Measurements from ENCODE around the gene PLCB2.

Gene PLCB2, protein sequence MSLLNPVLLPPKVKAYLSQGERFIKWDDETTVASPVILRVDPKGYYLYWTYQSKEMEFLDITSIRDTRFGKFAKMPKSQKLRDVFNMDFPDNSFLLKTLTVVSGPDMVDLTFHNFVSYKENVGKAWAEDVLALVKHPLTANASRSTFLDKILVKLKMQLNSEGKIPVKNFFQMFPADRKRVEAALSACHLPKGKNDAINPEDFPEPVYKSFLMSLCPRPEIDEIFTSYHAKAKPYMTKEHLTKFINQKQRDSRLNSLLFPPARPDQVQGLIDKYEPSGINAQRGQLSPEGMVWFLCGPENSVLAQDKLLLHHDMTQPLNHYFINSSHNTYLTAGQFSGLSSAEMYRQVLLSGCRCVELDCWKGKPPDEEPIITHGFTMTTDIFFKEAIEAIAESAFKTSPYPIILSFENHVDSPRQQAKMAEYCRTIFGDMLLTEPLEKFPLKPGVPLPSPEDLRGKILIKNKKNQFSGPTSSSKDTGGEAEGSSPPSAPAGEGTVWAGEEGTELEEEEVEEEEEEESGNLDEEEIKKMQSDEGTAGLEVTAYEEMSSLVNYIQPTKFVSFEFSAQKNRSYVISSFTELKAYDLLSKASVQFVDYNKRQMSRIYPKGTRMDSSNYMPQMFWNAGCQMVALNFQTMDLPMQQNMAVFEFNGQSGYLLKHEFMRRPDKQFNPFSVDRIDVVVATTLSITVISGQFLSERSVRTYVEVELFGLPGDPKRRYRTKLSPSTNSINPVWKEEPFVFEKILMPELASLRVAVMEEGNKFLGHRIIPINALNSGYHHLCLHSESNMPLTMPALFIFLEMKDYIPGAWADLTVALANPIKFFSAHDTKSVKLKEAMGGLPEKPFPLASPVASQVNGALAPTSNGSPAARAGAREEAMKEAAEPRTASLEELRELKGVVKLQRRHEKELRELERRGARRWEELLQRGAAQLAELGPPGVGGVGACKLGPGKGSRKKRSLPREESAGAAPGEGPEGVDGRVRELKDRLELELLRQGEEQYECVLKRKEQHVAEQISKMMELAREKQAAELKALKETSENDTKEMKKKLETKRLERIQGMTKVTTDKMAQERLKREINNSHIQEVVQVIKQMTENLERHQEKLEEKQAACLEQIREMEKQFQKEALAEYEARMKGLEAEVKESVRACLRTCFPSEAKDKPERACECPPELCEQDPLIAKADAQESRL

GRCh38 chr15:40307421-40308211, at the start of gene PLCB2:
PLCB2 (minus strand) TSS chr15:40307935; CDS start chr15:40307672, 263 bp downstream.
- peak; percentile 85 for DNase-seq

DNA sequence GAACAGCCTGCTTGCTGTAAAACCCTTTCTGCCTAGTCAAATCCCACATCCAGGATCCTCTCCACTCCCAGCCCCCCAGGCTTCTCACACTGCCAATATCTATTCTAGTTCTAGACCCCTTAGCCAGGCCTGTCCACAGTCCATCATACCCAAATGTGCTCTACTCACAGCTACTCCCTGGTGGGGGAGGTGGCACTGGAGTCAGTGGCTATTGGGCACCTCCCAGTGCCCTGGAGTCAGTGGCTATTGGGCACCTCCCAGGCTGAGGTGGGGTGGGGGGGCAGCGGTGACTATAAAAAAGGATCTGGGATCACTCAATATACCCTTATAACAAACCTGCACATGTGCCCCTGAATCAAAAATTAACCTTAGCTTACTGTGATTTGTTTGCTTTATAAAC, 49.5 kb upstream of the PLCB2 start:
- DNase-seq = no peak

GRCh38 chr15:40355976-40356585, 48.3 kb upstream of the PLCB2 start:
- no peak for DNase-seq

GRCh38 chr15:40354408-40355171, 46.9 kb upstream of the PLCB2 start:
- no peak for DNase-seq

DNA sequence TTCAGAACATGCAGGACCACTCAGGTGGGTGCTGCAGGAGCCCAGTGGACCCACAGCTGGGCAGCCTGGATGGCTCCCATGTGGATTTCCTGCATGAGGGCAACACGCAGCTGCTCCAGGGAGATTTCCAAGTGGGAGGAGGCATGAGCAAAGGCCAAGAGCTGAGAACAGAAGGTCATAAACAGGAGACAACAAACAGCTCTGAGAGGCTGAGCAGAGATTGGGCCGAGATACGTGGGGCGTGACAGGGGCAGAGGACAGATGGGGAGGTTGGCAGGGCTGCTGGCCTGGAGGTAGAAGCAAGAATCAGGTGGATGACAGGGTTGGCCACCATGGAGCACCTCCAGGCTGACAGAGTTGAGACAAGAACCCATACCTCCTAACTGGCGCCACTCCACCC, 46.0 kb upstream of the PLCB2 start:
- DNase-seq = no peak

DNA sequence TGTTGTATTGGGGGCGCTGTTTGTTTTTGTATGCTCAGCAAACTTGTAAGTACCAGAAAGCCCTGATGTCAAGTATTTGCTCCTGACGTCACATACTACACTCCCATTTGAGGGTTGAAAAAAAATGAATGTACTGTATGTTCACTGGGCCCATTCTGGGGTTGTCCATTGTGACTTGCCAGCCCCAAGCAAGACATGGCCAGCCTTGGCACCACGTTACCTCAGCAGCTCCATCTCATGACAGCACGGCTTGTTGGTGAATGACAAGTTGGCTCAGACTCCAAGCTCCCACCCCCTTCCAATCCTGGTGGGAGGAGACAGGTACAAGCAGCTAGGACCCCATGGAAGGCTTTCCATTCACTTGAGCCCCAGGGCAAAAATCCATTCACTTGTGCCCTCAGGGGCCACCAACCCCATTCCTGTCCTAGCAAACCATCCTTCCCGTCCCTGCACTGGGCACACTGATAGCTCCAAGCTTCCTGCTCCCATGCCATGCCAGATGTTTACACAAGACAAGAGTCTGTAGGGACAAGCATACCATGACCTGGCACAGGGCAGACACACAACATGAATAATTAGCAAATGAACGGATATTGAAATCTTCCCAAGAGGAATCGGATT, 44.7 kb upstream of the PLCB2 start:
- no peak for DNase-seq

DNA sequence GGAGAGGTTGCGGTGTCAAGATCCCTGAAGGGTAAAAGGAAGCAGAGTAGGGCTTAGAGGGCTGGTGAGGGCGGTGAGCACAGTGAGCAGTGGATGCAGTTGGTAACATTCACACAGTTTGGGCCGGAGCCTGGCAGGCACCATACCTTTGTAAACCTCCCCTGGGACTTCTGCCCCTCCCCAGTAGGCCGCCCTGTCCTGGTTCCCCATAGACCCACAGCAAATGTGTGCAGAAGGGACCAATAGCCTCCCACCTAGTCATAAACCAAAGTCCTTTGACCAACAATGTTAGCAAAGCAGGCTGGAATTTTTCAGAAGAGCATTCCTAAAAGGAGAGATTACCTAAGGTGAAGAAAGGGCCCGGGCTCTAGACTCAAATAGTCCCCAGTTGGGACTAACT, 41.4 kb upstream of the PLCB2 start:
- DNase-seq = no peak

DNA sequence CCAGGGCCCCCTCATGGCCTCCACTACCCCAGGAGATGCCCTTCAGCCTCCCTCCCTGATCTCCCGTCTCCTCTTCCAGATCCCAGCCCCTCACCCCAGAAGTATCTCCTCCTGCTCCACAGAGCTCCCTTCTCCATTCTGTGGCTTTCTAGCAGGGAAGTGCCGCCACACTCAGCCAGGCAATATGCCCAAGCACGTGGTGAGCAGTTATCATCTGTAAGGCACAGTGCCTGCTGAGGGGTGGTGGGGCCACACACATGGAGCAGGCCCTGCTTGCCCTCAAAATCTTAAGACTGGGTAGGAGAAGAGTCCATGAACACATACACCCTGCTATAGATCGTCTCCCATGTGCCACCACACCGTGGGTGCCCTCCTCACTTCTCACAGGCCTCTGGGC, 40.7 kb upstream of the PLCB2 start:
- DNase-seq = no peak

GRCh38 chr15:40347559-40348473, 40.1 kb upstream of the PLCB2 start:
- DNase-seq = no peak

DNA sequence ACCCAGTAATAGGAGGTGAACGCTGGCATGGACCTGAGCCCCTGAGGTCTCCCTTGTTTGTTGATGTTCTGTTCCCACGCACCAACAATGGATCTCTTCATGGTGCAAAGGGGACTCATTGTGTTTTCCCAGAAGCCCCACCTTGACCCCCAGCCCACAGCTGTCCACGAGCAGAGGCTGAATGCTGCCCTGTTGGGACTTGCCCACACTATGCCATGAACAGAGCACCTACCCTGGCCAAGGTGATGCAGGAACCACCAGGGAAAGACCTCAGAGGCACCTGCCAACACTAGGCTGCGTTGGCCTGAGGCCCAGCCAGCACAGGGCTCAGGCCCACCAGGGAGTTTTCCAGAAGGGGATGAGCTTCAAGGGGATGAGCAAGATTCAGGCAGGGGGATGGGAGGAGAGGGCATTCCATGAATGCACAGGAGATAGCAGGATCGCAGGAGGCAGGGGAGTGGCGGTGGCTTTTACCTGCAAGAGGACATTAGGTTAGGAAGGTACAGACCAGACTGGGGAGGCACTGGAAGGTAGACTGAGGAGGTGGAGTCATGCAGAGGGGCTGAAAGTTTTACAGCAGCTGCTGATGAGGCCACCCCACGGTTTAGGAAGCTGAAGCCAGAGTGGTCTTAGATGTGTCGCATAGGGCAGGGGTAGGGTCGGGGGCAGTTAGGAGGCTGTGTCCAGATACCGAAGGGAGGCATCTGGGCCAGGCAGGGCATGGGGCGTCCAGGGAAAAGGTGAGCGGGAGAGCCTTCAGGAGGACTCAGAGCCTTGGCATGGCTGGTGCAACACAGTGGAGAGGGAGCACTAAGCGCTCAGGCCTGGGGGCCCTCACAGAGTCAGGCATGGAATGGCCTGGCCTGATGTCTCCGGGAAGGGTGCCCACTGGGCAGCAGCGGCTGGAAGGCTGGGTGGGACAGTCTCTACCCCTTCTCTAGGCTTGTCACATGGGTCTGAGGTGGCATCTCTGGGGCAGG, 39.1 kb upstream of the PLCB2 start:
- no peak for DNase-seq

DNA sequence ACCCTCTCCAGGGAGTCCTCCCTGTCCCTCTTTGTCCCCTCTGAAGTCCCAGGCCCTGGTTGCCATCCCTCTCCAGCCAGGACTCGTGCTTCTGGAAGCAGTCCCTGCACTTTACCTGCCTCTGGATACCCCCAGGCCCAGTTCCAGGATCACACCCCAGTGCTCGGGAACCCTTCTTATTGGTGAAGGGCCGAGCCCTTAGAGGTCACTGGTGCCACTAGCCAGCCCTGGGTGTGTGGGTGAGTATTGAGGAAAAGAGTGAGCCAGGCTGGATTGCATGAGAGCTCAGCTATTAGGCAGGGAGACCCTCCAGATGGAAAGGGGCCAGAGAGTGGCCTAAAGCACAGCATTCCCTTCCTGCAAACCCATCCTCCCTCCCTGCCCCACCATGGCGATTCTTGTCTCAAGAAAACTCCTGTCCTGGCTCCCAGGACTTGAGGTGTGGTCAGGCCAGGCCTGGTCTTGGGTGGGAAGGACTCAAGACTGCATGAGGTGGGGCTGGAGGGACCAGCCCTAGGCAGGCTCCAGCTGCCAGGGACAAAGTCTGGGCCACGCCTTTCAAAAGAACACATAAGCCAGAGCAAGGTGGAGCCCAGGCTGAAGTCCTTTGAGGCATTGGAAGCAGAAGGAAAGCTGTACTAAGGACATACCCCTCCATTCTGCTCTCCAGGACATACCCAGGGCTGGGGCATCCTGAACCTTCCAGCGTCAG, 38.3 kb upstream of the PLCB2 start:
- DNase-seq = no peak

DNA sequence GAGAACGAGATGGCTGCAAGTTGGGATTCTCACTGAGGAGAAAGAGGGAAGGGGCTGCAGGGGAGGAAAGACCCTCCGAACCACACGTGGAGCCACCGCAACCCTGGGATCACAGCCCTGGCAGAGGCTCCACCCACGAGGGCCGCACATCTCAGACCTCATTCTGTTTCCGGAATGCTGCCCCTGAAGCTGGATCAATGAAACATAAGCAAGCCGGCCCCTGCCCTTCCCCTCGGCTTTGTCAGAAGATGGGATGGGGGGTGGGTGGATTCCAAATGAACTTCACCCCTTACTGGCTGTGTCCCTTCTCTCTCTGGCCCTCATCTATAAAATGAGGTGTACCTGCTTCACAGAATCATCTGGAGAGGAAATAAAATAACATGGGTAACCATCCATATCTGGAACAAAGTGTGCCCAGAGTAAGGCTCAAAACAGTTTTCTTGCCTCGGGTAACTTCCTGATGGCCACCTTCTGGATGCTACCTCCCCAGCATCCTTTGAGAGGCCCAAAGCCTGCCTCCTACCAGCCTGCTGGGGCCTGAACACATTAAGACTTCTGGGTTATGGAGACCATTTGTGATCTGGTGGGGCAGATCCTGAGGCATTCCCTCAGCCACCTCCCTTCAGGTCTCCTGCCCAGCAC, 37.6 kb upstream of the PLCB2 start:
- no peak for DNase-seq

DNA sequence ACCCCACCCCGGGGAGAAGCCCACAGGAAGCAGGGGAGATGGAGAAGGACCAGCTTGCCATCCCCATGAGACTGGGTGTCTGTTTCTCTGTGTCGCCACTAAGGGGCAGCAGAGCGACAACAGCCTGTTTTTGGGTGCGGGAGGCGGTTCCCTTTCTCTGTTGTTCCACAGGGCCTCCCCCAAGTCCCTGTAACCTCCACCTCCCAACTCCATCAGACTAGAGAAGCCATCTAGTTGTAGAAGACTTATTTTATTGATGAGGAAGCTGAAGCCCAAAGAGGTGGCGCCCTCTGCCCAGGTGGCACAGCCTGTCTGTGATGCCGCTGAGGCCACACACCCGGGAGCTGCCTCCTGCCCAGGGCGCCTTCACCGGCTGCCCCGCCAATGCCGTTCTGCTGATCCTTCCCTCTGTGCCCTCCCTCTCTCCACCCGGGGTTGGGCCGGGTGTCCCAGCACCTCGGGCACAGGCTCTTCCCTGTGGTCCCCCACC, 36.9 kb upstream of the PLCB2 start:
- peak; percentile 84 for DNase-seq

DNA sequence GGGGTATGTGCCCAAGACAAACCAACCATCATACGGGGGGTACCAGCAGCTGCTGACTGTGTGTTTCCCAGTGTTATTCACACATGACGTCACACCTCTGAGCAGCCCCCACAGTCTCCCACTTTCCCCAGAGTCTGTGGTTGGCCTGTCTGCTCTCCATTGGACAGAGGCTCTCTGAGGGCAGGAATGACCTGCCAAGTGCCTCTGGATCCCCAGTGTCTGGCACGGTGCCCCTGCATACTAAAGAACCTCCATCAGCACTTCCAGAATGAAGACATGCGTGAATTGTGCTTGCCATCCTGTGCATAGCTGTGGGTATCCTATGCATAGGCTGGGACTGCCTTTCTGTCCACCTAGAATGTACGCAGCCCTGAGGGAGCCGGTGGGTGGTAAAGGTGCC, 36.5 kb upstream of the PLCB2 start:
- no peak for DNase-seq

- DNase-seq = no peak
Observed at GRCh38 chr15:40343512-40343911, 35.8 kb upstream of the PLCB2 start.

- DNase-seq = no peak
Observed at GRCh38 chr15:40342416-40343320, 34.9 kb upstream of the PLCB2 start.
